Endometrium (tissue), 2 donors: ENCODE data around the gene NRSN2.

Experiments used
- FAIRE-seq: peaks from 2 replicates; lab custom pipeline; 2012; peaks lifted over from hg19 to GRCh38; lab: Jason Lieb, UNC
- donor health status: control.
- donor health status: control.

Gene NRSN2

DNA sequence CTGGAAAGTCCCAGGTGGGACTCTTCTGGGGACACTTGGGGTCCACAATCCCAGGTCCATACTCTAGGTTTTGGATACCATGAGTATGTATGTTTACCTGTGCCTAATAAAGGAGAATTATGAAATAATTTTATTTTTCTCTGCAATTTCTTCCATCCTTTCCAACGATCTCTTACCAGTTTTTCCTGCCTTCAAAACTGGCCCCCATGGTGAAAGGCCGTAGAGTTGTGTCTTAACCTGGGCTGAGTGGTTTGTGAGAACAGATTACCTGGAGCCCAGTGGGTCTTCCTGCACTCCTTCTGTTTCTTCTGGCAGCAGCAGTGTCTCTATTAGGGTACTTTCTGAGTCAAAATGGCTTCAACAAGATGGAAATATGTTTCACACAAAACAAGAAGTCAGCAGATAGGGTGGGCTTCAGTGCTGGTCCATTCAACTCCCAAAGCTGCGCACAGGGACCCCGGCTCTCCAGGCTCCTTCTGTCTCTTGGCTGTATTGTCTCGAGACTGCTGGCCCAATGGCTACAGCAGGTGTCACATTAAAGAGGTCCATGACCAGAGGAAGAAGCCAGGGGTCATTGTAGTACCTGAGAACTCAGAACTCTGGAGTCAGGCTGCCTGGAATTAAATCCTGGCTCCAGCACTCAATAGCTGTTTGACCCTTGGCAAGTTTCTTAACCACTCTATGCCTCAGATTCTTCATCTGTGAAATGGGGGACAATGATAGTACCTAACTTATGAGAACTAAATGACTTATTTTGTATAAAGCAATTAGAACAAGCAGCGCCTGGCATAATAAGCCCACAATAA is 50.7 kb downstream of the NRSN2 start:
- FAIRE-seq, result no peak

- no peak for FAIRE-seq
Measured at GRCh38 chr20:399182-399707, 52.3 kb downstream of the NRSN2 start.

DNA sequence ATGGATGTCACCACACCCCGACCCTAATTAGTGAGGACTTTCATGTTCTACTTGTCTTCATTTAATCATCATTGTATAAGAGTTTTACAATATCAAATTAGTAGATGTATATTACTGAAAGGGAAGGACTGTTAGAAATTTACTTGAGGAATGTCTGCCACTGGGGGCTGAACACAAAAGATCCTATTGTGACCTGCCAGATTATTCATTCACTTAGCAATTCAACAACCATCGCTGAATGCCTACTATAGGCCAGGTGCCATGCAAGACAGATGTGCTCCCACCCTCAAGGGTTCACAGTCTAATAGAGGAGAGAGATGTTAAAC is 53.2 kb downstream of the NRSN2 start:
- FAIRE-seq, result no peak

DNA sequence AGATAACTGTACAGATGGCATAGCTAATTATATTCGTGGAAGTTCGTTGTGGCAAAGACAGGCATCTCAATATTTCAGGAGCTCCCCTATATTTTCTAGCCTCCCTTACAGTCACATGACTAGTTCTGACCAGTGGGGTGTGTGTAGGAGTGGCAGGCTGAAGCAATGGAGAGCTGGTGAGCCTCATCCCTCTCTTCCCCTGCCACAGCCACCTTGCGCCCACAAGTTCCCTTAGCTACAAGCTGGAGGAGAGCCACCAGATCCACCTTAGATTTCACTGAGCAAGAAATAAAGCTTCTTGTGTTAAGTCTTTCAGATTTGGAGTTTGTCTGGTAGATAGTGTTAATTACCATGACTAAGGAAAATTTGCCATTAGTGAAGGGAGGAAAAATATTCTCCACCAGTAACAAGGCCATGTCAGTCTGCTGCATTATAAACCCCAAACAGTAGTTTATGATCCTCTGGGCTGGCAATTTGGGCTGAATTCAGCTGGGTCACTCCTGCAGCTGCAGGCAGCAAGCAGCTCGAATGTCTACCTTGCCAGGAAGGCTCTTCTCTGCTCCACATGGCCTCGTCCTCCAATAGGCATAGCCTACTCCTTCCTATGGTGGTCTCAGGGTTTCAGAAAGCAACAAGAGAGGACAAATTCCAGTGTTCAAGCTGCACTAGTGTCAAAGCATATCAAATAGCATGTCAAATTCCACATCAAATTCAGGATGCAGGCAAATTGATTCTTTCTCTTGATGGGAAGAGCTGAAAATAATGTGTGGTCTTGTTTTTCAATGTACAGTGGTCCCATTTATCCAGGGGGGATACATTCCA is 53.8 kb downstream of the NRSN2 start:
- FAIRE-seq, result no peak

GRCh38 chr20:401682-402495 is 55.0 kb downstream of the NRSN2 start:
- FAIRE-seq, result no peak

GRCh38 chr20:402496-402885 is 55.6 kb downstream of the NRSN2 start:
- FAIRE-seq, result no peak

DNA sequence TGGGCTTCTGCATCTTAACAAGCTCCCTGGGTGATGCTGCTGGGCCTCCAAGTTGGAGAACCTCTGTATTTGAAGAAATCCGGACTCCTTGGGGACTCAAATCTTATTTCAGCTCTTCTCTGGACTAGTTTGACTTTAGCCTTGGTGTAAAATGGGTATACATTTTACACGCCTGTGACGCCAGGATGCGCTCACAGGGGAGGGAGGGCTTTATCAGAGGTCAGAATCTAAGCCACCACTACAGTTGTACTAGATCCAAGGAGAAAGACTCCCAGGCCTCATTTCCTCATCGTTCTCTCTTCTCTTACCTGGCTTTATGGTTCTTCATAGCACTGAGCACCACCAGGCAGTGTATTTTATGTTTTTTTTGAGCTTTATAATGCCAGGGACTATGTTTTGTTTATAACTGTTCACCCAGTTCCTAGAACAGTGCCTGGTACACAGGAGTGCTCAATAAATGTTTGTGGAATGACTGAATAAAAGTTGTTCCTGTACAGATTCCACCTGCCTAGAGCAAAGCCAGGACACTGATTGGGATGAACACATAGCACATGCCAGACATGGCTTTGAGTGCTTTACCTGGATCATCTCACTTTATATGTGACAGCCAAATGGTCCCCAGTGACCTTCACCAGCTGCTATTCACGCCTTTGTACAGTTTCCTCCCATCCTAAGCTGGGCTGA is 56.1 kb downstream of the NRSN2 start:
- no peak for FAIRE-seq

DNA sequence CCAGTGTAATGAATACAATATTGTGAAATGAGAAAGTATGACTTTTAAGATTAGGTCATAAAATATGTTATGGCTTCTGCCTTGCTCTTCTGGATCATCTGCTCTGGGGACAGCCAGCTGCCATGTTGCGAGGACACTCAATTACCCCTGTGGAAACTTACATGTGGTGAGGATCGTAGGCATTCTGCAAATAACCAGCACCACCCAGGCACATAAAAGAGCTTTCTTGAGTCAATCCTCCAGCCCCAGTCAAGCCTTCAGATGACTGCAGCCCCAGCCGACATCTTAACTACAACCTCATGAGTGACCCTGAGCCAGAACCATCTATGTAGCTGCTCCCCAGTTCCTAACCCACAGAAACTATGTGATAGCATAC is 56.7 kb downstream of the NRSN2 start:
- no peak for FAIRE-seq

DNA sequence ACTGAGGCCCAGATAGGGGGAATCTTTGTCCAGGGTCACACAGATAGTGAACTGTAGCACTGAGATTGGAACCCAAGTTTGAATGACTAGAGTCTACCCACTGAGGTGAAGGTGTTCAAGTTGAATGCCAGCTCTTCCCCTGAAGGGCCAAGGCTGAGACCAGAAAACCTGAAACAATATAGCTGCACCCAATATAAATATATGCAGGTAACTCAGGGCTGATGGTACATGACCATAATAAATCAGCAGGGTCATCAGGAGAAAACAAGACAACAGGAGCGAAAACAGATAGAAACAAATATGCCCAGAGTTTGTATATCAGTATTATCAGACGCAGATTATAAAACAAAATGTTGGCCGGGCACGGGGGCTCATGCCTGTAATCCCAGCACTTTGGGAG is 57.2 kb downstream of the NRSN2 start:
- FAIRE-seq, result no peak
